ENCODE measurements around the gene TLE6. TPM values are rescaled to one million over a fixed set of nuclear protein-coding genes. Genes with fewer than 3 reads are reported as not detected.

TLE6 gene
- total and polyA plus RNA-seq, 10 of the 15 experiments (the other 5 are each of a cell fraction or from before 2014, with no cell fraction given) = 2.7 to 13.8 (median 6.4) TPM

DNA sequence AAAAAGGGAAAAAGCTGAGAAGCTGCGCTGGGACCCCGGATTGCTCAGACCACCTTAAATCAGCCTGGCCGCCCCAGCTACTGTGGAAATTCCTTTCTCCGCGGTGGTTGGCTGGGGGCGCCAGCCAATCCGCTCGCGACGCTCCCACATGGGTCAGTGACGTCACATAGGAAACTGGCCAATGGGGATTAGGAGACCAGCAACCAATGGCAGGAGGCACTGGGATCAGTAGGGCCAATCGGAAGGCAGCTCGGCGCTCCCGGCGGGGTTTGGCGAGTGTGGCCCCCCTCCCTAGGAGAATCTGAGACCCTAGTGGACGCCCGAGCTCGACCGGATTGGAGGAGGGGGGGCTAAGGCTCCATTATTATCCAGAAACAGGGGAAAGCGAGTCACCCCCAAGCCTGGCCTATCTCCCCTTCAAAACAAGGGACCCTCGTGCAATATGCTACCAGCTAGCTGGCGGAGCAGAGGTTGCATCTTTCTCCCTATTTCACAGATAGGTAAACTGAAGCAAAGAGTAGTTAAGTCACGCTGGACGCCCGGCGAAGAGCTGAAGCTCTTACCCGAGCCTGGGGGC lies 58.3 kb downstream of the TLE6 start (continued):
- TF ChIP-seq IKZF2 (IDR thresholded peaks at IDR 0.05) (peak in 1 of 2 experiments; percentile 4; a peak in 1 of 4 replicates), CHD2 (IDR thresholded peaks at IDR 0.05; ENCODE audit: borderline replicate concordance, low read depth, low read length) (peak; percentile 87; the same call in 1 of the 2 replicates), MTA2 (IDR thresholded peaks at IDR 0.05; ENCODE audit: low read depth) (peak; percentile 9; the same call in 1 of the 2 replicates), RFX5 (IDR thresholded peaks at IDR 0.05; ENCODE audit: low read depth, low read length) (peak; percentile 94), ZBTB4 (CRISPR knock-in tag; IDR thresholded peaks at IDR 0.05) (0 out of 2 replicates have a peak, but pooled peaks have one; percentile 30), GABPA (IDR thresholded peaks at IDR 0.05; ENCODE audit: low read depth) (no peak), BCLAF1 (IDR thresholded peaks at IDR 0.05) (no peak), CREM (IDR thresholded peaks at IDR 0.05; ENCODE audit: low read depth) (peak; percentile 87), SKIL (IDR thresholded peaks at IDR 0.05; ENCODE audit: low read depth, poor library complexity, severe bottlenecking) (peak; percentile 13), CREB1 (IDR thresholded peaks at IDR 0.05; ENCODE audit: low read depth) (peak; percentile 92), SRF (IDR thresholded peaks at IDR 0.05; ENCODE audit: low read depth in 2 of 2, low read length in 2 of 2) (no peak), RELA (IDR thresholded peaks at IDR 0.05; ENCODE audit: borderline replicate concordance, partially characterized antibody) (no peak), SMAD5 (IDR thresholded peaks at IDR 0.05; ENCODE audit: low read depth) (no peak), ZNF217 (IDR thresholded peaks at IDR 0.05) (peak; percentile 96; the same call in 1 of the 2 replicates), SMARCA5 (IDR thresholded peaks at IDR 0.05) (peak; percentile 97)
- TF ChIP-seq, protein P1, sequence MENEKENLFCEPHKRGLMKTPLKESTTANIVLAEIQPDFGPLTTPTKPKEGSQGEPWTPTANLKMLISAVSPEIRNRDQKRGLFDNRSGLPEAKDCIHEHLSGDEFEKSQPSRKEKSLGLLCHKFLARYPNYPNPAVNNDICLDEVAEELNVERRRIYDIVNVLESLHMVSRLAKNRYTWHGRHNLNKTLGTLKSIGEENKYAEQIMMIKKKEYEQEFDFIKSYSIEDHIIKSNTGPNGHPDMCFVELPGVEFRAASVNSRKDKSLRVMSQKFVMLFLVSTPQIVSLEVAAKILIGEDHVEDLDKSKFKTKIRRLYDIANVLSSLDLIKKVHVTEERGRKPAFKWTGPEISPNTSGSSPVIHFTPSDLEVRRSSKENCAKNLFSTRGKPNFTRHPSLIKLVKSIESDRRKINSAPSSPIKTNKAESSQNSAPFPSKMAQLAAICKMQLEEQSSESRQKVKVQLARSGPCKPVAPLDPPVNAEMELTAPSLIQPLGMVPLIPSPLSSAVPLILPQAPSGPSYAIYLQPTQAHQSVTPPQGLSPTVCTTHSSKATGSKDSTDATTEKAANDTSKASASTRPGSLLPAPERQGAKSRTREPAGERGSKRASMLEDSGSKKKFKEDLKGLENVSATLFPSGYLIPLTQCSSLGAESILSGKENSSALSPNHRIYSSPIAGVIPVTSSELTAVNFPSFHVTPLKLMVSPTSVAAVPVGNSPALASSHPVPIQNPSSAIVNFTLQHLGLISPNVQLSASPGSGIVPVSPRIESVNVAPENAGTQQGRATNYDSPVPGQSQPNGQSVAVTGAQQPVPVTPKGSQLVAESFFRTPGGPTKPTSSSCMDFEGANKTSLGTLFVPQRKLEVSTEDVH (IDR thresholded peaks at IDR 0.05; ENCODE audit: low read depth, partially characterized antibody) = no peak
- TF ChIP-seq, protein P2, sequence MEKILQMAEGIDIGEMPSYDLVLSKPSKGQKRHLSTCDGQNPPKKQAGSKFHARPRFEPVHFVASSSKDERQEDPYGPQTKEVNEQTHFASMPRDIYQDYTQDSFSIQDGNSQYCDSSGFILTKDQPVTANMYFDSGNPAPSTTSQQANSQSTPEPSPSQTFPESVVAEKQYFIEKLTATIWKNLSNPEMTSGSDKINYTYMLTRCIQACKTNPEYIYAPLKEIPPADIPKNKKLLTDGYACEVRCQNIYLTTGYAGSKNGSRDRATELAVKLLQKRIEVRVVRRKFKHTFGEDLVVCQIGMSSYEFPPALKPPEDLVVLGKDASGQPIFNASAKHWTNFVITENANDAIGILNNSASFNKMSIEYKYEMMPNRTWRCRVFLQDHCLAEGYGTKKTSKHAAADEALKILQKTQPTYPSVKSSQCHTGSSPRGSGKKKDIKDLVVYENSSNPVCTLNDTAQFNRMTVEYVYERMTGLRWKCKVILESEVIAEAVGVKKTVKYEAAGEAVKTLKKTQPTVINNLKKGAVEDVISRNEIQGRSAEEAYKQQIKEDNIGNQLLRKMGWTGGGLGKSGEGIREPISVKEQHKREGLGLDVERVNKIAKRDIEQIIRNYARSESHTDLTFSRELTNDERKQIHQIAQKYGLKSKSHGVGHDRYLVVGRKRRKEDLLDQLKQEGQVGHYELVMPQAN (conservative IDR thresholded peaks at IDR 0.05) = peak; percentile 72

All from GM12878 (cell line).